ENCODE measurements around the gene MAGI2. TPM values are rescaled to one million over a fixed set of nuclear protein-coding genes. Genes with fewer than 3 reads are reported as not detected.
"Not testable (repeated sequence)": the region's sequence is repeated elsewhere in the genome, so short reads cannot be mapped to it uniquely, and the experiment has no call there.

MAGI2 gene
- total RNA-seq, 2 experiments from 2014 or later: 0.17 TPM

DNA sequence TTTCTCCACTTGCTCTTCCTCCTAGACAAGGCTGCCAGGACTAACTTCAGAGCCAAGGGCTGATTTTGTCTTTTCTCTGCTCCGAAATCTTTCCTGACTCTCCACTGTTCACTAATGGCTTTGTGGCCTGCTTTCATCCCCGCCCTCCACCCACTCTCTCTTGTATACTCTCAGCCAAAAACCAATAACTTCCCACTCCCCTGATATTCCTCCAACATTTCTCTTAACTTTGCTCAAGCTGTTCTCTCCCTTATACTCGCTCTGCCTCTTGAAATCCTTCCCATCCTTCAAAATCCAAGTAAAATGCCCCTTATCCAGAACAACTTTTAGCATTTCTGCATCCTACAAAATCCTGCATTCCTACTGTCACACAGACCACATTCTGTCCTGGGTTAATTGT, 1440.1 kb downstream of the MAGI2 start:
- H3K9me3 Mint-ChIP-seq: no peaks in the 10 kb centered on the region
- H3K27me3 Mint-ChIP-seq: peaks cover 7% of the 10 kb centered on the region
- POLR2A ChIA-PET: no interaction called here
- CTCF ChIA-PET: interaction anchor here (1.1 kb wide), 1 partner anchor 362 kb away, joined by 3 read pairs; no protein-coding TSS in a partner anchor
- intact Hi-C loops (cut with micrococcal nuclease): no loop called here
- H3K27ac Mint-ChIP-seq: no peak overlapping the region
- no peak overlapping the region for H3K4me3 Mint-ChIP-seq
- H3K4me1 Mint-ChIP-seq (ENCODE audit: low read depth): peaks cover 2% of the 10 kb centered on the region
- H3K36me3 Mint-ChIP-seq: no peaks in the 10 kb centered on the region
- DNase-seq: no peak

DNA sequence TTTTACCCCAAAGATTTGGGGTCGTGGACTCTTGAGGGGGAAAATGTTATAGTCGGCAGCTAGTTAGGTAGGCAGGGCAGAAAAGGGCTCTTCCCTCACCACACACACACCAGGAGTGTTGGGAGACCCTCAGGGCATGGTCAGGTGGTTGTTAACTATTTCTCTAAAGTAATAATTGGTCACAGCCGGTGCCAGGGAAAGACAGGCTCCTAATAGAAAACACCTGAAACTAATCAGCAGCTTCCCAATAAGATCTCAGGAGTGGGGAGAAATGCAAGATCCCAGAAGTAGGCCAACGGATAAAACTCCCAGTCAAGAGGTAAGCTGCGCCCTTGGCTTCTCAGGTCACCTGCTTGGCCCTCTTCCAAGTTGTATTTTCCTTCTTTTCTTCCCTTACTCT, 1441.8 kb downstream of the MAGI2 start:
- Mint-ChIP-seq H3K4me1 (ENCODE audit: low read depth) (no peaks in the 10 kb centered on the region), H3K27ac (no peak overlapping the region), H3K36me3 (no peaks in the 10 kb centered on the region), H3K9me3 (no peaks in the 10 kb centered on the region), H3K27me3 (no peaks in the 10 kb centered on the region), H3K4me3 (no peak overlapping the region)
- intact Hi-C loops (cut with micrococcal nuclease): no loop called here
- DNase-seq: no peak
- ChIA-PET POLR2A (no interaction called here), CTCF (interaction anchor here (1.1 kb wide), 1 partner anchor 15 kb away, joined by 3 read pairs; no protein-coding TSS in a partner anchor)

DNA sequence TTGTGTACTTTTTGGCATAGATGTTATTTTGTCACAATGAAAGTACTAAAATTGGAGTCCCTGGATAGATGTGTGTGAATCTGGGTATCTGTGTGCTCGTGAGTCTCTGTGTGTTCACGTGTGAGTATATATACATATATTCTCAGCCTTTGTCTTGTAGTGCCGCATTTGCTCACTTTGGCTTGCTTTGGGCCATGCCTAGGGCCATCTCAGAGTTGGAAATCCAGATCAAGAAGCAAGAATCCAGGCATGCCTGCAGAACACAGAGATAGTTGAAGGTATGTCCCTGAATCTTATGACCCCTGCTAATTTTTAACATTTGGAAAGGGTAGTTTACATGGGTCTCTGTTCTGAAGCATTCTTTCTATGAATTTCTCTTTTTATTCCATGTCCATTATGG, 1446.2 kb downstream of the MAGI2 start:
- intact Hi-C loops (cut with micrococcal nuclease): no loop called here
- Mint-ChIP-seq H3K27me3 (no peaks in the 10 kb centered on the region), H3K36me3 (no peaks in the 10 kb centered on the region), H3K27ac (no peak overlapping the region), H3K4me3 (no peak overlapping the region), H3K9me3 (no peaks in the 10 kb centered on the region), H3K4me1 (ENCODE audit: low read depth) (no peaks in the 10 kb centered on the region)
- ChIA-PET POLR2A (no interaction called here), CTCF (no interaction called here)
- no peak for DNase-seq

DNA sequence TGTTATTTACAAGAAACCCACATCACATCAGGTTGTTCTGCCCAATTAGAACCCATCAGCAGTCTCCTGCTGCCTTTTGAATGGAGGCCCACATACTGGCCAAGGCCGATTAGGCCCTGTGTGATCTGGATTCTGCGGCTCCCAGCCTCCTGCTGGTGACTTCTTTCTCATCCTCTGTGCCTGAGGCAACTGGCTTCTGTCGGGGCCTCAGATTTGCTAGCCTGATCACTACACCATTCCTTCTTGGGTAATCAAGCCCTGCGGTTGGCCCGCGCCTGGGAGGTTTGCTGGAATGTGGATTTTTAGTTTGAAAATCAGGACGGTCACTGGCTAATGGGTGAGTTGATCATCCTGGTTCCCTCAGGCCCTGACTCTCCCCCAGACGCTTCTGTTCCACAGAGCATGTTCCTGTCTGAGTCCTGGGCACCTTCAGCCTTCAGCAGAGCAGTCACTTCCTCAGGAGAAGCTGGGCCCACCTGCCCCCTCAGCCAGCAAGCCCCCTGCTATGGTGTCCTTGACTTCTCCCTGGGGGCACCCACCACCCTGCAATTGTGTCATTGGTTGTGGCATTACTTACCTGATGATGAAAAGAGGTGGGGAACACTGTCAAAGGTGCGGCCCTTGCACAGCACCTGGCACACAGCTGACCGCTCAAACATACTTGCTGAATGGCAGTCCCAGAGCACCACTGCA, 1447.3 kb downstream of the MAGI2 start:
- ChIA-PET POLR2A (no interaction called here), CTCF (no interaction called here)
- Mint-ChIP-seq H3K36me3 (no peaks in the 10 kb centered on the region), H3K27me3 (no peaks in the 10 kb centered on the region), H3K9me3 (no peaks in the 10 kb centered on the region), H3K4me3 (no peak overlapping the region), H3K4me1 (ENCODE audit: low read depth) (no peaks in the 10 kb centered on the region), H3K27ac (no peak overlapping the region)
- intact Hi-C loops (cut with micrococcal nuclease): no loop called here
- no peak for DNase-seq

DNA sequence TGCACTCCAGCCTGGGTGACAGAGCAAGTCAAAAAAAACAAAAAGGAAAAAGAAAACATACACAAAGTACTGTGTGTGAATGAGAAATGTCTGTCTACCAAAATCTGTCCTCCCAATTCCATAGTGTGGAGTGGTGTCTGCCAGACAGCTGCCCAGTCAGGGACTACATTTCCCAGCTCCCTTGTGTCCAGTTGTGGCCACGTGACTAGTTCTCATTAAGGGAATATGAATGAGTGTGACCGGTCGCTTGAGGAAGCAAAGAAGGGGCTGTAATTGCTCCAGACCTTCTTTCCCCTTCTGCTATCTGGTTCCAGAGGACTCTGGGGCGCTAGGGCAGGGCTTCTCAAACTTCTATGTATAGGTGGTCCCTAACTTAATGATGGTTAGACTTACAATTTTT, 1450.8 kb downstream of the MAGI2 start:
- H3K4me3 Mint-ChIP-seq: no peak overlapping the region
- no peak for DNase-seq
- no peaks in the 10 kb centered on the region for H3K27me3 Mint-ChIP-seq
- no peak overlapping the region for H3K27ac Mint-ChIP-seq
- H3K9me3 Mint-ChIP-seq: peaks cover 3% of the 10 kb centered on the region
- no peaks in the 10 kb centered on the region for H3K4me1 Mint-ChIP-seq (ENCODE audit: low read depth)
- POLR2A ChIA-PET: no interaction called here
- CTCF ChIA-PET: interaction anchor here (2.5 kb wide), 1 partner anchor 13 kb away, joined by 8 read pairs; no protein-coding TSS in a partner anchor
- H3K36me3 Mint-ChIP-seq: no peaks in the 10 kb centered on the region
- intact Hi-C loops (cut with micrococcal nuclease): no loop called here

DNA sequence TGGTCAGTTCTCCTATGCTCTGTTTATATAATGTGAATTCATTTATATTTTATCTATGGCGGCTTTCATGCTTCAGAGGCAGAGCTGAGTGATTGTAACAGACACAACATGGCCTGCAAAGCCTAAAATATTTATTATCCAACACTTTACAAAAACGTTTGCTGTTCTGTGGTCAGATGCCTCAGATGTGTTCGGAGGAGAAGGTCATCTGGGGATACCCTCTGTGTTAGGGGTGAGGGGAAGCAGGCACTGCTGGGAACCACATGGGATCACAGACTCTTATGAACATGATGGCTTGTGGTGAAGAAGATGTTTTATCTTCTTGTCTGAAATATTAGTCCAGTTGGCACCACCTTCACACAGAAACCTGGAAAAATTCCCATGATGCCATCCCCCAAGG, 1451.4 kb downstream of the MAGI2 start:
- peaks cover 3% of the 10 kb centered on the region for H3K9me3 Mint-ChIP-seq
- CTCF ChIA-PET: no interaction called here
- intact Hi-C loops (cut with micrococcal nuclease): no loop called here
- no peak for DNase-seq
- no peaks in the 10 kb centered on the region for H3K27me3 Mint-ChIP-seq
- no peaks in the 10 kb centered on the region for H3K36me3 Mint-ChIP-seq
- H3K27ac Mint-ChIP-seq: no peak overlapping the region
- H3K4me1 Mint-ChIP-seq (ENCODE audit: low read depth): no peaks in the 10 kb centered on the region
- POLR2A ChIA-PET: no interaction called here
- H3K4me3 Mint-ChIP-seq: no peak overlapping the region

DNA sequence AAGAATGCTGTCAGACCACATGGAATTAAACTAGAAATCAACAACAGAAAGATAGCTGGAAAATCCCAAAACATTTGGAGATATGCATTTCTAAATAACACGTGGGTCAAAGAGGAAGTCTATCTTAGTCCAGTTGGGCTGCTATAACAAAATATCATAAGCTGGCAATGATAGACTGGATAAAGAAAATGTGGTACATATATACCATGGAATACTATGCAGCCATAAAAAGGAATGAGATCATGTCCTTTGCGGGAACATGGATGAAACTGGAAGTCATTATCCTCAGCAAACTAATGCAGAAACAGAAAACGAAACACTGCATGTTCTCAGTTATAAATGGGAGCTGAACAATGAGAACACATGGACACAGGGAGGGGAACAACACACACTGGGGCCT, 1454.3 kb downstream of the MAGI2 start:
- intact Hi-C loops (cut with micrococcal nuclease); POLR2A ChIA-PET; CTCF ChIA-PET; H3K27ac Mint-ChIP-seq; H3K4me1 Mint-ChIP-seq (ENCODE audit: low read depth); H3K36me3 Mint-ChIP-seq; DNase-seq; H3K4me3 Mint-ChIP-seq; H3K9me3 Mint-ChIP-seq; H3K27me3 Mint-ChIP-seq: not testable (repeated sequence)

DNA sequence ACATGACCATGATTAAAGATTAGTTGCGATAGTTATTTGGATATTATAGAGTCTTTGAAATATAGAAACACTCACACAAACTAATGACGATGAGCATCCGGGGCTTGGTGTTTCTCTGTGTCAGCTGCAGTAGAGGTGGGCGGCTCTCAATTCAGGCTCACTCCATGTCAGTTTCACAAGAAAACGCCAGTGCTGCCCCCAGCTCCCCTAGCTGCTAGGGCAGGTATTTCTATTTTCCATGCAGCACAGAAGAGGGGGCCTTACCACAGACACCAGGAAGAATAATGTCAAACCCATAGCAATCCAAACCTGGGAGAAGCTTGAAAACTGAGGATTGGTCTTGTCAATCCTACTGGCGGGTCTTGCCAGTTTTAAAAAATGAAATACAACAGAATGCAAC, 1457.8 kb downstream of the MAGI2 start:
- Mint-ChIP-seq H3K27me3 (no peaks in the 10 kb centered on the region), H3K36me3 (no peaks in the 10 kb centered on the region), H3K9me3 (peaks cover 3% of the 10 kb centered on the region), H3K4me3 (no peak overlapping the region), H3K27ac (no peak overlapping the region), H3K4me1 (ENCODE audit: low read depth) (no peaks in the 10 kb centered on the region)
- ChIA-PET POLR2A (no interaction called here), CTCF (no interaction called here)
- intact Hi-C loops (cut with micrococcal nuclease): no loop called here
- peak; percentile 13 for DNase-seq

DNA sequence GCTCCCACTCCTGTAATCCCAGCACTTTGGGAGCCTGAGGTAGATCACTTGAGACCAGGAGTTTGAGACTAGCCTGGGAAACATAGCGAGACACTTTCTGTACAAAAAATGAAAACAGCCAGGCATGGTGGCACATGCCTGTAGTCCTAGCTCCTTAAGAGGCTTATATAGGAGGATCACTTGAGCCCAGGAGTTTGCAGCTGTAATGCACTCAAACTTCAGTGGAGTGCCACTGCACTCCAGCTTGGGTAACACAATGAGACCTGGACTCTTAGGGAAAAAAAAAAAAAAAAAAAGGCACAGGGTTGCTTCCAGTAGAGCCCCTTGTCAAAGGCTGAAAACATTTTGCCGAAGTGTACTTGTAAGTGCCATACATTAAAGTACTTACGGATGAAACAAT, 1459.6 kb downstream of the MAGI2 start:
- ChIA-PET CTCF (no interaction called here), POLR2A (no interaction called here)
- Mint-ChIP-seq H3K4me1 (ENCODE audit: low read depth) (no peaks in the 10 kb centered on the region), H3K4me3 (no peak overlapping the region), H3K27me3 (no peaks in the 10 kb centered on the region), H3K27ac (no peak overlapping the region), H3K9me3 (peaks cover under 1% of the 10 kb centered on the region), H3K36me3 (no peaks in the 10 kb centered on the region)
- no peak for DNase-seq
- intact Hi-C loops (cut with micrococcal nuclease): no loop called here

DNA sequence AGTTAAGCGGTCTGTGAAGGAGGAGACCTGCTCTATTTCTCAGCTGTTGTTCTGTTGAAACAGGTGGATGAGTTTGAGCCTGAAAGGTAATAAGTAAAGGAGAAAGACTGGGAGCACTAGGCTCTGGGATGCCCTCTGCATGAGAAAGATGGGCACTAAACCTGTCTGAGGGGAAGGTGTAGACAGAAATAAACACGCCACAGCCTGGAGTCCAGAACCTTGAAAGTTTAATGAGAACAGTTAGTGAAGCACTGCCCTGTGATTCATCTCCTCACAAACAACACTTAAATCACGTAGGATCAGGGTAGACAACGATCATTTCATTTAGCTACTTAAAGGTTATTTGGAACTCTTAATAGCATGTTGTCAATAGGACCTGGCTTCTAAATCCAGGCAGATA, 1461.8 kb downstream of the MAGI2 start:
- POLR2A ChIA-PET: no interaction called here
- Mint-ChIP-seq H3K9me3 (no peaks in the 10 kb centered on the region), H3K4me1 (ENCODE audit: low read depth) (no peaks in the 10 kb centered on the region), H3K36me3 (no peaks in the 10 kb centered on the region), H3K27me3 (peaks cover 3% of the 10 kb centered on the region), H3K4me3 (no peak overlapping the region), H3K27ac (no peak overlapping the region)
- intact Hi-C loops (cut with micrococcal nuclease): no loop called here
- DNase-seq: no peak
- CTCF ChIA-PET: no interaction called here

DNA sequence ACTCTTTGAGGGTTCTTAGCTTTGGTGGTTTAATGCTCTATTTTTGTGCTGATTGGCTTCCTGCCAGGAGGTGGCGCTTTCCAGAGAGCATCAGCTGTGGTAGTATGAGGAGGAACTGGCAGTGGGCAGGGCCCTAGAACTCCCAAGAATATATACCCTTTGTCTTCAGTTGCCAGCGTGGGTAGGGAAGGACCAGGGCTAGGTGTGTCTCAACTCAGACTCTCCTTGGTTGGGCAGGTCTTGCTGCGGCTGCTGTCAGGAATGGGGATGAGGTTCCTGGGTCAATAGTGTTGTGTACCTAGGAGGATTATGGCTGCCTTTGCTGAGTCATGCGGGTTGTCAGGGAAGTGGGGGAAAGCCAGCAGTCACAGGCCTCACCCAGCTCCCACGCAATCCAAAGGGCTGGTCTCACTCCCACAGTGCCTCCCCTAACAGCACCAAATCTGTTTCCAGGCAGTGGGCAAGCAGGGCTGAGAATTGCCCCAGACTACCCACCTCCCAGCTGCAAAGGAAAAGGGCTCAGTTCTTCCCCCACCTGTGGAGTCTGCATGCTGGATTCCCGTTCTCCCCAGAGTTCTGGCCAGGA, 1463.4 kb downstream of the MAGI2 start:
- H3K27ac Mint-ChIP-seq: no peak overlapping the region
- no peaks in the 10 kb centered on the region for H3K36me3 Mint-ChIP-seq
- peaks cover 3% of the 10 kb centered on the region for H3K27me3 Mint-ChIP-seq
- intact Hi-C loops (cut with micrococcal nuclease): no loop called here
- ChIA-PET POLR2A (no interaction called here), CTCF (interaction anchor here (0.5 to 2.0 kb wide), 5 partner anchors 14 to 545 kb away, joined by 3 to 8 read pairs (median 3); no protein-coding TSS in a partner anchor)
- H3K4me1 Mint-ChIP-seq (ENCODE audit: low read depth): no peaks in the 10 kb centered on the region
- no peaks in the 10 kb centered on the region for H3K9me3 Mint-ChIP-seq
- no peak overlapping the region for H3K4me3 Mint-ChIP-seq
- DNase-seq: peak; percentile 34

DNA sequence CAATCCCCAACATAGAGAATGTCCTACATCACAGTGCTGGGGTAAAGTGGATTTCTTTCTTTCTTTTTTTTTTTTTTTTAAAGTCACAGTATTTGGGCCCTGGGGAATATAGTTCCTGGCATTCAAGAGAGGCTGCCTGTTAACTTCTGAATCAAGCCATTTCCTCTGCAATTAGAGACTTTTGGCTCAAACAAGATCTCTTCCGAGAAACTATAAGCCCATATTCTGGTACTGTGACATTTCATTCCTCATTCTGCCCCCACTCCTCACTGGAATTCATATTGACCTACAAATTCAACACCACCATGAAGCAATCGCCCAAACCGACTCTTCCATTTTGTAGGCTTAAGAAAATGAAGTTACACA, 1467.5 kb downstream of the MAGI2 start:
- Mint-ChIP-seq H3K27me3 (peaks cover 5% of the 10 kb centered on the region), H3K27ac (no peak overlapping the region), H3K4me3 (no peak overlapping the region), H3K36me3 (no peaks in the 10 kb centered on the region), H3K4me1 (ENCODE audit: low read depth) (no peaks in the 10 kb centered on the region), H3K9me3 (no peaks in the 10 kb centered on the region)
- ChIA-PET CTCF (no interaction called here), POLR2A (no interaction called here)
- intact Hi-C loops (cut with micrococcal nuclease): no loop called here
- DNase-seq: no peak

DNA sequence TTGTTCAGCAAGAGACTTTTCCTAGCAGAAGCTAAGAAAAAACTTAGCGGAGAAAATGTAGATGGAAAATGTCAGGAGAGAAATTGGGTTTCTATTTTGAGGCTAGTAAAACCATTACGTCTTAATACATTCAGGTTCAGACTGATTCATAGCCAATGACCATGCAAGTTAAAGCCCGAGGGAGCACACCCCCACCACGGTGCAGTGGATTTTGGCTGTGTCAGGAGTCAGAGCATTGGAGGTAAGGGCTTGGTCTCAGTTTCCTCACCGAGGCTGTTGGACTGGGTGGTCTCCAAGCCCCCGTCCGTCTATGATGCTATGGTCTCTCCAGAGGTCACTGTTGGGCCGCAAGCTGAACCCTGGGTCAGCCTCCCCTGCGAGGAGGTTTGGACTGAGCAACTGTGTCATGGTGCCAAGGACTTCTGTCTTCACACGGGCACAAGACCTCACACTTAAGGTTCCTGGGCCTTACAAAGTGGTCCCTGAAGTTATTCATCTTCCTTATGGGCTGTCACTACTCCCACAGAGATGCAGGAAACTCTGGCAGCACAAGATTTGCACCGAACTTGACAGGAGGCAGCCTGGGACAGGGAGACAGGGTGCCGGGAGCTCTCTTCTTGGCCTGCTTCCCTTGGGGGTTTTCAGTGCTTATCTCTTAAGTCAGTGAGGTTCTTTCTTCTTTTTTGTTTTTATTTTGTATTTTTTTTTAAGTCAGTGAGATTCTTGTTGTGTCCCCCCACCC, 1468.1 kb downstream of the MAGI2 start:
- intact Hi-C loops (cut with micrococcal nuclease): no loop called here
- Mint-ChIP-seq H3K4me1 (ENCODE audit: low read depth) (no peaks in the 10 kb centered on the region), H3K27me3 (peaks cover 7% of the 10 kb centered on the region), H3K36me3 (no peaks in the 10 kb centered on the region), H3K4me3 (no peak overlapping the region), H3K9me3 (no peaks in the 10 kb centered on the region), H3K27ac (no peak overlapping the region)
- DNase-seq: no peak
- ChIA-PET POLR2A (no interaction called here), CTCF (no interaction called here)
